22Rv1 (cell line): Measurements from ENCODE around the gene TCN2.

Experiments
- H3K27ac ChIP-seq: fragments of 450-650 bp; 2 replicates; pipeline ENCODE4 v1.5.1; 2017
- ZFX ChIP-seq: fragments of 450-650 bp; IDR thresholded peaks from 2 replicates; pipeline ENCODE4 v1.6.1; 2017; ENCODE audit warnings: antibody characterized with exemption, borderline replicate concordance
- TF ChIP-seq, protein P1 (sequence below): fragments of 450-650 bp; IDR thresholded peaks from 2 replicates; pipeline ENCODE4 v1.5.1; 2017; ENCODE audit warnings: mild to moderate bottlenecking

TCN2 gene

GRCh38 chr22:30662040-30662439, 55.1 kb downstream of the TCN2 start:
- TF ChIP-seq, protein P1, sequence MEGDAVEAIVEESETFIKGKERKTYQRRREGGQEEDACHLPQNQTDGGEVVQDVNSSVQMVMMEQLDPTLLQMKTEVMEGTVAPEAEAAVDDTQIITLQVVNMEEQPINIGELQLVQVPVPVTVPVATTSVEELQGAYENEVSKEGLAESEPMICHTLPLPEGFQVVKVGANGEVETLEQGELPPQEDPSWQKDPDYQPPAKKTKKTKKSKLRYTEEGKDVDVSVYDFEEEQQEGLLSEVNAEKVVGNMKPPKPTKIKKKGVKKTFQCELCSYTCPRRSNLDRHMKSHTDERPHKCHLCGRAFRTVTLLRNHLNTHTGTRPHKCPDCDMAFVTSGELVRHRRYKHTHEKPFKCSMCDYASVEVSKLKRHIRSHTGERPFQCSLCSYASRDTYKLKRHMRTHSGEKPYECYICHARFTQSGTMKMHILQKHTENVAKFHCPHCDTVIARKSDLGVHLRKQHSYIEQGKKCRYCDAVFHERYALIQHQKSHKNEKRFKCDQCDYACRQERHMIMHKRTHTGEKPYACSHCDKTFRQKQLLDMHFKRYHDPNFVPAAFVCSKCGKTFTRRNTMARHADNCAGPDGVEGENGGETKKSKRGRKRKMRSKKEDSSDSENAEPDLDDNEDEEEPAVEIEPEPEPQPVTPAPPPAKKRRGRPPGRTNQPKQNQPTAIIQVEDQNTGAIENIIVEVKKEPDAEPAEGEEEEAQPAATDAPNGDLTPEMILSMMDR: no peak
- TF ChIP-seq ZFX: no peak
- no peak overlapping the region for H3K27ac ChIP-seq

GRCh38 chr22:30664798-30665197, 57.8 kb downstream of the TCN2 start:
- TF ChIP-seq, protein P1: no peak
- TF ChIP-seq ZFX: no peak
- H3K27ac ChIP-seq: no peak overlapping the region

DNA sequence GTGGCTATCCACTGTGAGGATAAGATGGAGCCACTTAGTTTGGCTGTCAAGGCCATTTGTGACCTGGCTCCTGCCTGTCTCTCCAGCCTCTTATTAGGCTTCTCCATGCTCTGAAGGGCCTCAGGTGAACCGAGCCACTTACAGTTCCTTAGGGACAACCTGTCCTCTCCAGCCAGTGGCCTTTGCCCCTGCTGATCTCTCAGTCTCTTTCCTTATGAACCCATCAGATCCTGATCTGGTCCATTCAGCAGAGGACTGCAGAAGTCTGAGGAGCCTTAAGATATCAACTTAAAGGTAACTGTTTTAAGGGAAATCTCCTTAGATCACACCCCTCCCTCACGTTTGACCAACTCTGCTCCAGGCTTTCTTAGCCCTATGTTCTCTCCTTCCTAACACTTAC, 58.3 kb downstream of the TCN2 start:
- no peak for TF ChIP-seq ZFX
- TF ChIP-seq, protein P1: no peak
- H3K27ac ChIP-seq: no peak overlapping the region

DNA sequence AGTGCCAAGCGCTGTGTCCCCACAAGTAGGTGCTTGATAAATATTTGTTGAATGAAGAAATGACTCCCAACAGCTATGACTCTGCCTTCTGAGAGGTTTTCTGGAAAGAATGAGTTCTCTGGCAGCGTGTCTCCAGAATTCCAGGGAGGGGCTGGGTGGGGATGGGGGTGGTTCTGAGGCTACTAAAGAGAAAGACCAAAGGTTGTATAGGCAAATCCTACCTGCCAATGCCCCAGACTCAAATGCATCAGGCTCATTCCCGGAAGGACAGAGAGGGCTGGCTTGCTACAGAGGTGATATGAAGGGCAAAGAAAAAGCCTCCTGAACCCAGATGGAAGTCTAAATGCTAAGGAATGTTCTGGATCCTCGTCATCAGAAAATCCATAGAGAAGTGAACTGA, 58.8 kb downstream of the TCN2 start:
- no peak overlapping the region for H3K27ac ChIP-seq

GRCh38 chr22:30667107-30667493, 60.1 kb downstream of the TCN2 start:
- H3K27ac ChIP-seq: no peak overlapping the region; the same call in 1 of the 2 replicates
- no peak for TF ChIP-seq ZFX
- TF ChIP-seq, protein P1: no peak

More for the DNA sequence above, 58.8 kb downstream of the TCN2 start:
- no peak for TF ChIP-seq ZFX
- TF ChIP-seq, protein P1: no peak

GRCh38 chr22:30667494-30668385, 60.8 kb downstream of the TCN2 start, which contains the start of gene DUSP18:
Gene DUSP18, minus strand, starts transcription at chr22:30667875. Its CDS starts 3,872 bp downstream, at chr22:30664003.
- peak within 1 kb of the TSS; percentile 63 for H3K27ac ChIP-seq
- TF ChIP-seq ZFX: no peak
- TF ChIP-seq, protein P1: 0 out of 2 replicates have a peak, but pooled peaks have one; percentile 7

GRCh38 chr22:30668386-30668710, 61.4 kb downstream of the TCN2 start:
- H3K27ac ChIP-seq: peak overlapping the region; percentile 63

More at GRCh38 chr22:30668386-30668710, 61.4 kb downstream of the TCN2 start:
- TF ChIP-seq ZFX: no peak
- TF ChIP-seq, protein P1: no peak
